RKO (cell line): ENCODE measurements around the gene COL23A1.

Source experiments
- DNase-seq: peaks from one replicate; pipeline ENCODE4 v3.0.0-alpha.2; 2016; ENCODE audit warnings: low spot score

Gene COL23A1

GRCh38 chr5:178474562-178475184, 115.5 kb downstream of the COL23A1 start:
- DNase-seq, result no peak

GRCh38 chr5:178473854-178474253, 116.3 kb downstream of the COL23A1 start:
- no peak for DNase-seq

- DNase-seq, result no peak
Observed at GRCh38 chr5:178472138-178472537, 118.1 kb downstream of the COL23A1 start.

- DNase-seq, result no peak
Observed at GRCh38 chr5:178471711-178472110, 118.5 kb downstream of the COL23A1 start.

GRCh38 chr5:178470760-178471025, 119.5 kb downstream of the COL23A1 start:
- DNase-seq, result no peak

DNA sequence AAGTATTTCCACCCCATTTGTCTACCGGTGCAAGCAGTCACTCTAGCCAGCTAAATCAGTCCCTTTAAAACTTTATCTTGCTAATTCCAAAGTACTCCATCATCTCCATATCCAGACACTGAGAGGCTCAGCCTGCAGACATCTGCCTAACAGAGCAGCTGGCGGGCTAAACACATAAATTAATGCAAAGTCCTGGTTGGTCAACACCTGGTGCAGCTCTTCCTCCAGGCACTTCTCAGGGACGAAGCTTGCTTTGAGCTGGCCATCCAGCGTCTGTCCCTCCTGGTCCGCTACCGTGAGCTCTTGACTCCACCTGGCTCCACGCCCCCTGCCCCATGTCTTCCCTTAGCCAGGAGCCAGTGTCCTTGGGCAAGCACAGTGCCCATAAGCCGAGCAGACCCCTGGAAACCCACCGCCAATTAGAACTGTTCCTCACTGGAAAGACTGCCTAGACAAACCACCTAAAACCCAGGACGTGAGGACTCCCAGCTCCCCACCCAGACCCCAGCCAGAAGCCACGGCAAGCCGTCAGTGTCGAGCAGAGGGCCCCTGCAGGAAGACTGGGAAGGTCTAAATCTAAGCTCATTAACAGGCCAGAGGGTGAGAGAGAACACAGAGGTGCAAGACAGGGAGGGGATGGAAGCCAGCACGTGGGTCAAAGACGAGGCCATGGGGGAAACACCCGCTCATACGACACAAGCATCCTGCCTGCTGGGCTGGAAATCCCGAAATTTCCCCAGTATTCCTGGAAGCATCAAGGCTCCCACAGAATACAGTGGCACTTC, 120.0 kb downstream of the COL23A1 start:
- DNase-seq, result no peak

DNA sequence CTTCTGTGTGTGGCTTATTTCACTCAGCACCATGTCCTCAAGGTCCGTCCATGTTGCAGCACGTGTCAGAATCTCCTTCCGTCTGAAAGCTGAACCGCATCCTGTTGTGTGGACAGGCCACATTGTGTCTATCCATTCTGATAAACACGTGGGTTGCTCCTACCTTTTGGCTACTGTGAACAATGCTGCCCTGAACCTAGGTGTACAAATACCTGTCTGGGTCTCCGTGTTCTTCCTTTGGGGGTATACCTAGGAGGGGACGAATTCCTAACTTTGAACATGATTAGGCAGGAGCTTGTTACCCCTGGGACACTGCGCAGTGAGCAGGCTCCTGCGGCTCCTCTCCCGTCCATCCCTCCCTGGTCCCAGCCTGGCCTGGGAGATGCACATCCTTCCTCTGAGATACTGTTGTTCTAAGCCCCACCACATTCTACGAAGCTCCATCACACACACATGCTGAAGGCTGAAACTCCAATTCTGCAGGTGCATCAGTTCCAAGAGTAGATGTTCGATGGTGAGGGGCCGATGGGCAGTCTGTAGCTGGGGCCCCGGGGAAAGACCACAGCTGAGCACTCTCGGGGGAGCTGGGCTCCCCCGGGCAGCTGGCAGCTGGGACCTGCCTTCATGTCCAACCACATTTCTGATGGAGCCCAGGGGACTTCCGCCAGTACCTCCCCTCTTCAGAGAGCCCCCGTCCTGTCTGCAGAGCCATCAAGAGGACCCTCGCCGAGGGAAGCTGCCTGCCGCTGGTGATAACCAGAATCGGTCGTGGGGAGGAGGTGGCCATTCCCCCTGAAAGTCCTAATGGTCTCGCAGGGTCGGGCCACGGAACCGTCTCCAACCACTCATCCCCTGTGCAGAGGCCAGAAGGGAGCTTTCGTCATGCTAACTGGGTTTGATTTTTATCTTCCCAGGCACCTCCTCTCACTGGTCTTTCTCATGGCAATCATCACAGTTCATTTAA, 120.9 kb downstream of the COL23A1 start:
- no peak for DNase-seq

DNA sequence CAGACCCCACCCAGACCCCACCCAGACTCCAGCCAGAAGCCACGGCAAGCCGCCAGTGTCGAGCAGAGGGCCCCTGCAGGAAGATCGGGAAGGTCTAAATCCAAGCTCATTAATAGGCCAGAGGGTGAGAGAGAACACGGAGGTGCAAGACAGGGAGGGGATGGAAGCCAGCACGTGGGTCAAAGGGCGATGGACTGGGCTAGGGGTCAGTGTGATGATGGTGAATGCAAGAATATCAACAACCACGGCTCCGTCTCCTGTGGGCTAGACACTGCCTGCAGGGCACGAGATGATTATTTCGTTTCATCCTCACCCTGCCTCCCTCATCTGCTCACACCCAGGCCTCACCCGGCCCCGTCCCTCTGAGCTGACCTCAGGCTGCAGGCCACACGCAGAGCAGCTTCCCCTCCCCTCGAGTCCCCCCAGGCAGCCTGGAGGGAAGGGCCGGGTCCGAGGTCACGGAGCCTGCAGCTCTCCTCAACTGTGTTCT, 122.0 kb downstream of the COL23A1 start:
- DNase-seq, result no peak

GRCh38 chr5:178467568-178468195, 122.5 kb downstream of the COL23A1 start:
- no peak for DNase-seq

DNA sequence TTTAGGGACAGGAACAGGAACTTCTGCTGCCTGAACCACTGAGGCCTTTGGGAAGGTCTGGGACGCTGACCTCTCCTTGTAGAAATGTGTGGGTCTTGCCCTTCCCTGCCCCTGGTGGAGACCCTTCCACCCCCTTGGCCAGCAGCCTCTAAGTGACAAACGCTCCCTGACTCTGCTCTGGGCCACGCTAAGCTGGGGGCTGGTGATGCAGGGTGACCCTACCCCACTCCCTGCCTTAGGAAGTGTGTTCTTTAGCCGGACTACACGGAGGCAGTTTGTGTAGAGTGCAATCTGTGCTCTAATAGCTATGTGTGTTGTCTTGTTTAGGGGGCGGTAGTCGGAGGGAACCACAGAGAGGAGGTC, 123.0 kb downstream of the COL23A1 start:
- no peak for DNase-seq

- no peak for DNase-seq
Observed at GRCh38 chr5:178466342-178466741, 123.9 kb downstream of the COL23A1 start.

- no peak for DNase-seq
Observed at GRCh38 chr5:178465861-178466288, 124.3 kb downstream of the COL23A1 start.

GRCh38 chr5:178465228-178465860, 124.8 kb downstream of the COL23A1 start:
- DNase-seq, result no peak

DNA sequence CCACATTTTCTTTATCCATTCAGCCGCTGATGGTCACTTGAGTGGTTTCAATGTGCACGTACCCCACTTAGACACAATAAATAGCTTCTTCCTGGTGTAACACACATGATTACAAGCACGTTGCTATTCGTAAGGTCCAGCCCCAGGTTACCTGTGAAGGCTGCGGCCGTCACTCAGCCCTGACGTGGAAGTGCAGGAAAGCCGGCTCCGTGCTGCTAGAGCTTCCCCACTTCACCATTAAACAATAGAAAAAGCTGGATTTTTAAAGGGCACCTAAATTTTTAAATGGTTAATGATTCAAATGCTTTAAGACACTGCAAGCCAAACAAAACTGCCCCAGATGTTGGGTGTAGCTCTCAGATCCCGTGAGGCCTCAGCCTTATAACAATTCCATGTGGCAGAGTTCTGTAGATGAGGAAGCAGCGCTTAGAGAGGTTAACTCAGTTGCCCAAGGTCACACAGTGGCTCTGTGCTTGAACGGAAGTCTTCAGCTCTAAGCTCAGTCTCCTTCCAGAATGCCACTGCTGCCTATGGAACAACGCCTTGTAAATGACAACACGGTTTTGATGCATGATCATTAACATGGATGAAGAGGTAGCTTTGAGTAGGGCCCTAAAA, 125.7 kb downstream of the COL23A1 start:
- DNase-seq, result no peak

GRCh38 chr5:178463321-178464155, 126.7 kb downstream of the COL23A1 start:
- DNase-seq, result no peak

- DNase-seq, result no peak
Observed at GRCh38 chr5:178462816-178463215, 127.4 kb downstream of the COL23A1 start.

- DNase-seq, result no peak
Observed at GRCh38 chr5:178462076-178462475, 128.1 kb downstream of the COL23A1 start.

GRCh38 chr5:178461004-178461730, 129.0 kb downstream of the COL23A1 start:
- DNase-seq, result peak; percentile 60

GRCh38 chr5:178460598-178460997, 129.6 kb downstream of the COL23A1 start:
- DNase-seq, result no peak

GRCh38 chr5:178460174-178460573, 130.0 kb downstream of the COL23A1 start:
- no peak for DNase-seq
